ENCODE results near the gene BRK1.
"Not testable (repeated sequence)": the region's sequence is repeated elsewhere in the genome, so short reads cannot be mapped to it uniquely, and the experiment has no call there.

The BRK1 gene

DNA sequence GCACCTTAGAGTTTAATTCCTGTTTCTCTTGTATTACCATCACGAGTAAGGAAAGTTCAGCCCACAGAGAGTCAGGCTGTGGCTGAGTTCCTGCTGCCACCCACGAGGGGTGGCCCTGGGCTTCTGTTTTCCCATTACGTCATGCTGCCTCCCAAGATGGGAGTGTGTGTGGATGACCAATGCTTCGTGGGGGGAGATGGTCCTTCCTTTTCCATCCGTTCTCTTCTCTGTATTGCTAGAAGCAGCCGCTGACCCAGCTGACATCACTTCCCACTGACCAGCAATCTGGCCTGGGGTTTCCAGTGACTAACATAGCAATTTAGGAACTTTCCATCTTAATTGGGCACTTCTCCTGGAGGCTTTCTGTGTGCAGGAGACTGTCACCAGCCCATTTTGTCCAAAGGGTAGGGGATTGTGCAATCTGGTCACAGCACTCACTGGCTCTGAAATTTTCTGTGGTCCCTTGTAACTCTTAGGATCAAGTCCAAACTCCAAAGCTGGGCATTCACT is 58.5 kb downstream of the BRK1 start:
- H3K4me1 ChIP-seq (ENCODE audit: insufficient read depth, poor library complexity, severe bottlenecking): no peaks in the 10 kb centered on the region
- H3K9me3 ChIP-seq (ENCODE audit: severe bottlenecking): no peaks in the 10 kb centered on the region
- TF ChIP-seq, protein P1, sequence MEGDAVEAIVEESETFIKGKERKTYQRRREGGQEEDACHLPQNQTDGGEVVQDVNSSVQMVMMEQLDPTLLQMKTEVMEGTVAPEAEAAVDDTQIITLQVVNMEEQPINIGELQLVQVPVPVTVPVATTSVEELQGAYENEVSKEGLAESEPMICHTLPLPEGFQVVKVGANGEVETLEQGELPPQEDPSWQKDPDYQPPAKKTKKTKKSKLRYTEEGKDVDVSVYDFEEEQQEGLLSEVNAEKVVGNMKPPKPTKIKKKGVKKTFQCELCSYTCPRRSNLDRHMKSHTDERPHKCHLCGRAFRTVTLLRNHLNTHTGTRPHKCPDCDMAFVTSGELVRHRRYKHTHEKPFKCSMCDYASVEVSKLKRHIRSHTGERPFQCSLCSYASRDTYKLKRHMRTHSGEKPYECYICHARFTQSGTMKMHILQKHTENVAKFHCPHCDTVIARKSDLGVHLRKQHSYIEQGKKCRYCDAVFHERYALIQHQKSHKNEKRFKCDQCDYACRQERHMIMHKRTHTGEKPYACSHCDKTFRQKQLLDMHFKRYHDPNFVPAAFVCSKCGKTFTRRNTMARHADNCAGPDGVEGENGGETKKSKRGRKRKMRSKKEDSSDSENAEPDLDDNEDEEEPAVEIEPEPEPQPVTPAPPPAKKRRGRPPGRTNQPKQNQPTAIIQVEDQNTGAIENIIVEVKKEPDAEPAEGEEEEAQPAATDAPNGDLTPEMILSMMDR (IDR thresholded peaks at IDR 0.05; ENCODE audit: poor library complexity, severe bottlenecking): no peak
- H3K27ac ChIP-seq (ENCODE audit: poor library complexity, severe bottlenecking): no peak overlapping the region
- no peak for DNase-seq (ENCODE audit: low spot score)
- H3K36me3 ChIP-seq (ENCODE audit: low read depth): 0 out of 2 replicates have a peak, but pooled peaks cover 6% of the 10 kb centered on the region
- no peak for ATAC-seq (ENCODE audit: low read depth)
- no peaks in the 10 kb centered on the region for H3K27me3 ChIP-seq (ENCODE audit: insufficient read depth, poor library complexity, severe bottlenecking)
- no peak overlapping the region for H3K4me3 ChIP-seq (ENCODE audit: severe bottlenecking)

DNA sequence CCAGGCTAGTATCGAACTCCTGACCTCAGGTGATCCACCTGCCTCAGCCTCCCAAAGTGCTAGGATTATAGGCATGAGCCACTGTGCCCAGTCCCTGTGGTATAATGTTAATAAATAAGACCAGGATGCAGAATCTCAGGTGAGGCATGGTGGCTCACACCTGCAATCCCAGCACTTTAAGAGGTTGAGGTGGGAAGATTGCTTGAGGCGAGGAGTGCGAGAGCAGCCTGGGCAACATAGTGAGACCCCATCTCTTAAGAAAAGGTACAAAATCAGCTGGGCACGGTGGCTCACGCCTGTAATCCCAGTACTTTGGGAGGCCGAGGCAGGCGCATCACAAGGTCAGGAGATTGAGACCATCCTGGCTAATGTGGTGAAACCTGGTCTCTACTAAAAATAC is 59.9 kb downstream of the BRK1 start:
- not testable (repeated sequence) for H3K4me1 ChIP-seq (ENCODE audit: insufficient read depth, poor library complexity, severe bottlenecking); ATAC-seq (ENCODE audit: low read depth); H3K27me3 ChIP-seq (ENCODE audit: insufficient read depth, poor library complexity, severe bottlenecking); DNase-seq (ENCODE audit: low spot score); H3K27ac ChIP-seq (ENCODE audit: poor library complexity, severe bottlenecking); H3K36me3 ChIP-seq (ENCODE audit: low read depth); H3K4me3 ChIP-seq (ENCODE audit: severe bottlenecking); H3K9me3 ChIP-seq (ENCODE audit: severe bottlenecking)

DNA sequence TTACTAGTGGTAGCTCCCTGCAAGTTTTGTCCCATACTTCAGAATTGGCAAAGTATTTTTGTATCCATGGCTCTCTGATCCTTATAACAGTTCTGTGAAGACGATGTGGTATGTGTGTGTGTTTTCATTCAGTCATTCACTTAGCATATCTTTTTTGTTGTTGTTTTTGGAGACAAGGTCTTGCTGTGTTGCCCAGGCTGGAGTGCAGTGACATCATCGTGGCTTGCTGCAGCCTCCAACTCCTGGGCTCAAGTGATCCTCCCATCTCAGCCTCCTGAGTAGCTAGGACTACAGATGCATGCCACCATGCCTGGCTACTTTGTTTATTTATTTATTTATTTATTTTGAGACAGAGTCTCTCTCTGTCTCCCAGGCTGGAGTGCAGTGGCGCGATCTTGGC is 60.7 kb downstream of the BRK1 start:
- H3K27ac ChIP-seq (ENCODE audit: poor library complexity, severe bottlenecking); H3K36me3 ChIP-seq (ENCODE audit: low read depth); H3K9me3 ChIP-seq (ENCODE audit: severe bottlenecking); DNase-seq (ENCODE audit: low spot score); H3K27me3 ChIP-seq (ENCODE audit: insufficient read depth, poor library complexity, severe bottlenecking); H3K4me3 ChIP-seq (ENCODE audit: severe bottlenecking); ATAC-seq (ENCODE audit: low read depth); H3K4me1 ChIP-seq (ENCODE audit: insufficient read depth, poor library complexity, severe bottlenecking): not testable (repeated sequence)

Measured in RWPE2 (cell line).